Stomach (tissue), 9 donors: ENCODE data around the gene FAM227B. TPM values are rescaled to one million over a fixed set of nuclear protein-coding genes. Genes with fewer than 3 reads are reported as not detected.

ENCODE experiments used
- DNase-seq, 2 donors: peaks; one replicate each; pipeline versions ENCODE4 v3.0.0 to v3.0.0-alpha.2; 2013 to 2019
- H3K27ac ChIP-seq, 5 donors: fragments of 200-600 bp in 4 of 5; sonication (generic) in 4 of 5; one replicate each; pipeline ENCODE4 v1.5.1; 2013 to 2019; ENCODE audit warnings: mild to moderate bottlenecking in 1 of 5, moderate library complexity in 1 of 5
- H3K27me3 ChIP-seq, 3 donors: fragments of 200-600 bp; sonication (generic); one replicate each; pipeline ENCODE4 v1.5.1; 2017 to 2019; ENCODE audit warnings: mixed run types in 1 of 3
- H3K36me3 ChIP-seq, 4 donors: fragments of 200-600 bp; sonication (generic); 1 replicate in 3 of 4; 2 replicates in 1 of 4; pipeline ENCODE4 v1.5.1; 2016 to 2019
- H3K4me1 ChIP-seq, 4 donors: fragments of 200-600 bp; sonication (generic); one replicate each; pipeline ENCODE4 v1.5.1; 2016 to 2019
- H3K4me3 ChIP-seq, 4 donors: fragments of 200-600 bp; sonication (generic) in 3 of 4; one replicate each; pipeline ENCODE4 v1.5.1; 2016 to 2019; ENCODE audit warnings: mild to moderate bottlenecking in 1 of 4
- H3K9me3 ChIP-seq, 4 donors: fragments of 200-600 bp; sonication (generic); one replicate each; pipeline ENCODE4 v1.5.1; 2016 to 2019
- CTCF ChIP-seq, 7 experiments: fragments of 450-650 bp in 4 of 7; fragments of 200-600 bp in 3 of 7; sonication (generic) in 3 of 7; IDR thresholded peaks; one replicate each; pipeline ENCODE4 v1.5.1; 2016 to 2019; ENCODE audit warnings: antibody characterized with exemption in 7 of 7, control low read depth in 2 of 7, mild to moderate bottlenecking in 1 of 7
- EP300 ChIP-seq: sonication (generic); formaldehyde crosslinking; IDR thresholded peaks from one replicate; pipeline ENCODE4 v1.6.1; 2017; ENCODE audit warnings: antibody characterized with exemption
- POLR2A ChIP-seq, 4 donors: fragments of 450-650 bp; IDR thresholded peaks; one replicate each; pipeline ENCODE4 v1.6.1; 2016; ENCODE audit warnings: antibody characterized with exemption in 4 of 4, control low read depth in 2 of 4, mild to moderate bottlenecking in 1 of 4, moderate library complexity in 1 of 4
- POLR2AphosphoS5 ChIP-seq, 3 donors: sonication (generic); formaldehyde crosslinking; IDR thresholded peaks; one replicate each; pipeline ENCODE4 v1.6.1; 2016; ENCODE audit warnings: antibody characterized with exemption in 3 of 3
- WGBS, 5 donors: extraction: QIAGEN DNeasy Blood & Tissue Kit in 3 of 5; methylation state at CpG; one replicate each; pipeline versions ENCODE4 v1.1.5 to v1.1.7; 2013 to 2018; 5-methylcytosine and 5-hydroxymethylcytosine counted together
- intact Hi-C: fragments of 100-400 bp; cut with DNase I; formaldehyde crosslinking; loops from one replicate; pipeline ENCODE4 v1.15.1; 2023; ENCODE audit warnings: low total_unique reads
- polyA plus RNA-seq, 3 donors: library from polyadenylated mRNA; stranded (reverse); fragments of 200-250 nt; gene quantifications; one replicate each; pipeline ENCODE4 v1.2.3, GENCODE V29; 2013
- total RNA-seq, 5 donors: library from RNA; depleted of rRNA; stranded (reverse); fragments of >200 nt; gene quantifications; one replicate each; pipeline versions ENCODE4 v1.1.0 to v1.2.3, GENCODE V29; 2014 to 2016
- donor health status: healthy with polysubstance abuse.
- donor health status: Bipolar disorder and iron deficiency.
- donor health status: healthy.

FAM227B gene
- total and polyA plus RNA-seq, 8 donors = 1.3 to 7.1 (median 2.9) TPM; not detected in 1

- WGBS, 5 donors = 0 to 95% (median 83%) methylated on average over 1 of the region's 1 CpG
- Histone ChIP-seq H3K4me1 (no peaks in the 10 kb centered on the region), H3K9me3 (no peaks in the 10 kb centered on the region), H3K27me3 (no peaks in the 10 kb centered on the region), H3K4me3 (no peak overlapping the region), H3K27ac (no peak overlapping the region), H3K36me3 (peaks cover 6 to 52% (median 39%) of the 10 kb centered on the region in 4 donors)
- intact Hi-C loops = no loop called here
- TF ChIP-seq POLR2AphosphoS5 (IDR thresholded peaks at IDR 0.05) (no peak), EP300 (no peak), POLR2A (IDR thresholded peaks at IDR 0.05) (no peak), CTCF (IDR thresholded peaks at IDR 0.05) (no peak)
- peak in 1 of 2 donors; percentile 55 for DNase-seq
Observed at GRCh38 chr15:49290191-49290590, 330.4 kb downstream of the FAM227B start.

GRCh38 chr15:49288391-49288790 lies 332.2 kb downstream of the FAM227B start:
- DNase-seq = no peak
- Histone ChIP-seq H3K9me3 (no peaks in the 10 kb centered on the region), H3K4me1 (no peaks in the 10 kb centered on the region), H3K27ac (no peak overlapping the region), H3K27me3 (no peaks in the 10 kb centered on the region), H3K4me3 (no peak overlapping the region), H3K36me3 (peaks cover 7 to 58% (median 46%) of the 10 kb centered on the region in 4 donors)
- no peak for TF ChIP-seq POLR2A (IDR thresholded peaks at IDR 0.05)
- TF ChIP-seq EP300 = no peak
- no peak for TF ChIP-seq POLR2AphosphoS5 (IDR thresholded peaks at IDR 0.05)
- no peak for TF ChIP-seq CTCF (IDR thresholded peaks at IDR 0.05)
- 88 to 95% (median 93%) methylated on average over 2 of the region's 2 CpGs for WGBS, 5 donors
- intact Hi-C loops = no loop called here

DNA sequence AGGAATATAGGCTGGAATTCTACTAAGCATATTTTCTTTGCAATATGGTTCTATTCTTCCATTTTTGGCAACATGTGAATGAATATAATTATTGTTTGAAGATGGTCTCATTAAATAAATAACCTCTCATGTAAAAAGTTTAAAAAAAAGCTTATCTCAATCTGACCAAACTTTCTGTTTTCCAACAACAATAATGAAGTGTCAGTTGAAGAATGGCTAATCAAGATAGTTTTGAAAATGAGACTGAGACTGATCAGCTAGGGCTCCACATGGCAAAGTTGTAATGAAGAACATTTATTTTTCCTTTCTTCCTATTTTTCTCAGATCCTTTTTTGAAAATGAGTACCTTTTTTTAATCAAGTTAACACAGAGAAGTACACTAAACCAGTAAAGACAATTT lies 333.1 kb downstream of the FAM227B start:
- no peaks in the 10 kb centered on the region for H3K9me3 ChIP-seq
- DNase-seq = no peak
- no peaks in the 10 kb centered on the region for H3K27me3 ChIP-seq
- intact Hi-C loops = no loop called here
- H3K4me1 ChIP-seq = no peaks in the 10 kb centered on the region
- H3K36me3 ChIP-seq = peaks cover 7 to 58% (median 44%) of the 10 kb centered on the region in 4 donors
- no peak overlapping the region for H3K27ac ChIP-seq
- TF ChIP-seq POLR2A (IDR thresholded peaks at IDR 0.05) (no peak), POLR2AphosphoS5 (IDR thresholded peaks at IDR 0.05) (no peak), EP300 (no peak), CTCF (IDR thresholded peaks at IDR 0.05) (no peak)
- H3K4me3 ChIP-seq = no peak overlapping the region

DNA sequence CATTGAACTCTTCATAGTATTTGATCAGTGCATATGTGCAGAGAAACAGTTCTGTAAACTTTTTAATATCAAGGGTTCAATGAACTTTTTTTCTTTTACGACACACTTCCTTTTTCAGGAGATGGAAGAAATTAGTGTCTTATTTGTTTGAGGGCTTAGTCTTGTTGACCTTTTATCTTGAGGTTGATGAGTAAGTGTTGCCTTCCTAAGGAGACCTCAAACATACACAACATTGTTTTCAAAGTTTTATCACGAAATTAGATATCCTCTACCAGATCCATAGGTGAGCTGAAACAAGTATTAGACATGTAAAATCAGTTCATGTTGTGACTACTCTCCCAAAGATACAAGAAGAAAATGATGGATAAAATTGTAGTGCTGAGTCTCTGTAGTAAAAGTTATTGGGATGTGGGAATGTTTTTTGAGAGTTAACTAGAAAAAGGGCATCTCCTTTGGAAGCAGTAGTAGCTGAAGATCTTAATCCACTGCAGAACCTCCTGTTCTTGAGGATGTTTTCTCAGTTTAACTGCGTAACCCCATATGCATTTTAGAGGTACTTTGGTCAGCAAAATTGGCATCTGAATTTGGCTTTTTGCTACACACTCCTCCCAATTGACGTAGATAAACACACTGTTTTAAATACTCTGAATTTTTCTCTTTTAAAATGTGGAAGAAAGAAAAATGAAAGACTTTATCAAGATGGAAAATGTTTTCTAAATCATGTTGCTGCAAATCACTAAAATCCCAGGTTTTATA lies 333.8 kb downstream of the FAM227B start:
- no peaks in the 10 kb centered on the region for H3K27me3 ChIP-seq
- no peaks in the 10 kb centered on the region for H3K4me1 ChIP-seq
- 75 to 80% (median 76%) methylated on average over 4 of the region's 4 CpGs for WGBS, 5 donors
- no peaks in the 10 kb centered on the region for H3K9me3 ChIP-seq
- peaks cover 7 to 57% (median 44%) of the 10 kb centered on the region in 4 donors for H3K36me3 ChIP-seq
- no peak overlapping the region for H3K4me3 ChIP-seq
- intact Hi-C loops = no loop called here
- H3K27ac ChIP-seq = no peak overlapping the region
- no peak for DNase-seq
- no peak for TF ChIP-seq CTCF (IDR thresholded peaks at IDR 0.05)
